NB4 (cell line): ENCODE measurements around the gene GAS6.

Experiments
- DNase-seq: peaks from one replicate; pipeline ENCODE4 v3.0.0; 2010; ENCODE audit warnings: low read depth
- H3K4me3 ChIP-seq: one replicate; pipeline ENCODE4 v1.5.1; 2011; ENCODE audit warnings: mild to moderate bottlenecking, low read depth, low read length, moderate library complexity
- MYC ChIP-seq: IDR thresholded peaks from 2 replicates; pipeline ENCODE4 v1.6.1; 2011; ENCODE audit warnings: low read depth, low read length
- POLR2A ChIP-seq: IDR thresholded peaks from 2 replicates; pipeline ENCODE4 v1.6.1; 2011; ENCODE audit warnings: mild to moderate bottlenecking; ENCODE audit not compliant: insufficient read length; ENCODE audit errors: extremely low read depth
- TF ChIP-seq, protein P1 (sequence below): IDR thresholded peaks from one replicate; pipeline ENCODE4 v1.5.1; 2012; ENCODE audit warnings: low read depth, low read length
- TF ChIP-seq, protein P2 (sequence below): IDR thresholded peaks from 2 replicates; pipeline ENCODE4 v1.6.1; 2011; ENCODE audit warnings: low read depth, low read length

Gene GAS6

DNA sequence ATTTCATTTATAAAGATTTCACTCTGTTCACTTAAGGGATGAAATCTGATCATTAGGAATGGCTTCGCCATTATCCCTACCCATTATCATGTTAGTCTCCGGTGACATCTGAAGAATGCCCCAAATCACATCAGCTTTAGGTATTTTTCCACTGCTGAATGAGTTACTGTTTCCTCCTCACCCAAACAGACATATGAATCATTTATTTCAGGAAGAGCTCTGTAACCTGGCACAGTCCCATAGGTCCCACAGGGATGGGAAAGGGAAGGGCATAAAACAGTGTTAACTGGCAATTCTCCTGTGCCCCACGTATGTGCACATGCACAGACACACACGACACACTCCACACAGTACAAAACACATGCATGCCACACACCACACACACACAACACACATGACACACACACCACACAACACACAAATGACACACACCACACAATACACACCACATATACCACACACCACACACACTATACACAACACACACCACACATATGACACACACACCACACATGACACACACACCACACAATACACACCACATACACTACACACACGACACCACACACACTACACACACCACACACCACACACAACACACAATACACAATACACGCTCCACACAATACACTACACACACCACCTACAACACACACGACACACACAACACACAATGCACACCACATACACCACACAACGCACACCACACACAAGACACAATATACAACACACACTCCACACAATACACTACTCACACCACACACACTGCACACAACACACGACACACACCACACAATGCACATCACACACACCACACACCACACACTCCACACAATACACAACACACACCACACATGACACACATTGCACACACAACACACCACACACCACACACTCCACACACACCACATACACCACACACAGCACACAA lies 89.4 kb downstream of the GAS6 start:
- TF ChIP-seq, protein P1, sequence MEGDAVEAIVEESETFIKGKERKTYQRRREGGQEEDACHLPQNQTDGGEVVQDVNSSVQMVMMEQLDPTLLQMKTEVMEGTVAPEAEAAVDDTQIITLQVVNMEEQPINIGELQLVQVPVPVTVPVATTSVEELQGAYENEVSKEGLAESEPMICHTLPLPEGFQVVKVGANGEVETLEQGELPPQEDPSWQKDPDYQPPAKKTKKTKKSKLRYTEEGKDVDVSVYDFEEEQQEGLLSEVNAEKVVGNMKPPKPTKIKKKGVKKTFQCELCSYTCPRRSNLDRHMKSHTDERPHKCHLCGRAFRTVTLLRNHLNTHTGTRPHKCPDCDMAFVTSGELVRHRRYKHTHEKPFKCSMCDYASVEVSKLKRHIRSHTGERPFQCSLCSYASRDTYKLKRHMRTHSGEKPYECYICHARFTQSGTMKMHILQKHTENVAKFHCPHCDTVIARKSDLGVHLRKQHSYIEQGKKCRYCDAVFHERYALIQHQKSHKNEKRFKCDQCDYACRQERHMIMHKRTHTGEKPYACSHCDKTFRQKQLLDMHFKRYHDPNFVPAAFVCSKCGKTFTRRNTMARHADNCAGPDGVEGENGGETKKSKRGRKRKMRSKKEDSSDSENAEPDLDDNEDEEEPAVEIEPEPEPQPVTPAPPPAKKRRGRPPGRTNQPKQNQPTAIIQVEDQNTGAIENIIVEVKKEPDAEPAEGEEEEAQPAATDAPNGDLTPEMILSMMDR, result no peak
- TF ChIP-seq, protein P2, sequence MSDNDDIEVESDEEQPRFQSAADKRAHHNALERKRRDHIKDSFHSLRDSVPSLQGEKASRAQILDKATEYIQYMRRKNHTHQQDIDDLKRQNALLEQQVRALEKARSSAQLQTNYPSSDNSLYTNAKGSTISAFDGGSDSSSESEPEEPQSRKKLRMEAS, result no peak
- no peak for TF ChIP-seq POLR2A
- no peak for TF ChIP-seq MYC
- H3K4me3 ChIP-seq, result no peak overlapping the region
- DNase-seq, result no peak

DNA sequence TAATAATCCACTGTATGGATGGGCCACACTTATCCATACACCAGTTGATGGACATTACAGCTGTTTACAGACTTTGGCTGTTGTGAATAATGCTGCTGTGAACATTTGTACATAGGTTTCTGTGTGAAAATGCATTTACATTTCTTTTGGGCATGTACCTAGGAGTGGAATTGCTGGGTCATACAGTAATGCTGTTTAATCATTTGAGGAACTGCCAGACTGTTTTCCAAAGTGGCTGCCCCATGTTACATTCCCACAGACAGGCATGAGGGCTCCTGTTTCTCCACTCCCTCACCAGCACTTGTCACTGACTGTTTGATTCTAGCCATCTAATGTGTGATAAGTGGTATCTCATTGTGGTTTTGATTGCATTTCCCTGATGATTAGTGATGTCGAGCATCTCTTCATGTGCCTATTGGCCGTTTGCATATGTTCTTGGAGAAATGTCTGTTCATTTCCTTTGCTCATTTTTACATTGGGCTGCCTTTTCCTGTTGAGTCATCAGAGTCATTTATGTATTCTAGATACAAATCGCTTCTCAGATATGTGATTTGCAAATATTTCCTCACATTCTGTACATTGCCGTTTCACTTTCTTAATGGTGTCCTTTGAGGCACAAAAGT lies 92.1 kb downstream of the GAS6 start:
- H3K4me3 ChIP-seq, result no peak overlapping the region
- no peak for DNase-seq
- TF ChIP-seq POLR2A, result no peak
- TF ChIP-seq, protein P2, result no peak
- TF ChIP-seq, protein P1, result no peak
- no peak for TF ChIP-seq MYC

DNA sequence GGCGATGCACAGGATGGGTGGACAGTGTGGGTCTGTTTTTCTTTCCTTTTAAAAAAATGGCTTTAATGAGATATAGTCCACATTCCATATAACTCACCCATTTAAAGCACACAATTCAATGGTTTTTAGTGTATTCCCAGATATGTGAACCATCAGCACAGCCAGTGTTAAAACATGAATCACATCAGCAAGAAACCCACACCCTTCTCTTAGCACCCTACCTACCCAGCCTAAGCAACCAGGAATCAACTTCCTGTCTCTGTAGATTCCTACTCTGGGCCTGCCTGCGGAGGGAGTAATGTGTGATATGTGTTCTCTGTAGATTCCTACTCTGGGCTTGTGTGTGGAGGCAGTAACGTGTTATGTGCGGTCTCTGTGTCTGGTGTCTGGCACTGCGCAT lies 92.9 kb downstream of the GAS6 start:
- TF ChIP-seq POLR2A (no peak), MYC (no peak)
- TF ChIP-seq, protein P2, result no peak
- TF ChIP-seq, protein P1, result no peak

More for the DNA sequence above, 92.9 kb downstream of the GAS6 start:
- H3K4me3 ChIP-seq, result no peak overlapping the region
- no peak for DNase-seq
